Panc1 (cell line): ENCODE data around the gene KNTC1.

ENCODE experiments used
- CTCF ChIP-seq: fragments of 450-650 bp; IDR thresholded peaks from 2 replicates; pipeline ENCODE4 v1.5.1; 2017; ENCODE audit warnings: mild to moderate bottlenecking
- POLR2AphosphoS5 ChIP-seq: IDR thresholded peaks from 2 replicates; pipeline ENCODE4 v1.6.1; 2012; ENCODE audit warnings: mild to moderate bottlenecking, low read depth, low read length, moderate library complexity
- REST ChIP-seq, 2 experiments: IDR thresholded peaks; 2 replicates each; pipeline ENCODE4 v1.6.1; 2011 to 2012; ENCODE audit warnings: low read depth in 2 of 2, control low read depth in 1 of 2, low read length in 1 of 2, mild to moderate bottlenecking in 1 of 2, moderate library complexity in 1 of 2; ENCODE audit not compliant: insufficient read depth in 1 of 2
- TCF7L2 ChIP-seq: IDR thresholded peaks from 2 replicates; pipeline ENCODE4 v1.6.1; 2011; ENCODE audit warnings: mild to moderate bottlenecking, low read depth, low read length, inconsistent platforms

- TF ChIP-seq CTCF: no peak
- TF ChIP-seq POLR2AphosphoS5: no peak
- TF ChIP-seq REST (IDR thresholded peaks at IDR 0.05; ENCODE audit: insufficient read depth in 1 of 2, low read depth in 2 of 2, low read length in 1 of 2): no peak
- TF ChIP-seq TCF7L2: no peak
These were observed 129.2 kb downstream of the KNTC1 start for GRCh38 chr12:122656298-122656697.
